SH-SY5Y (cell line): ENCODE results near the gene OR4S2.

Experiments used
- GATA2 ChIP-seq: IDR thresholded peaks from 2 replicates; pipeline ENCODE4 v1.6.1; 2011; ENCODE audit warnings: mild to moderate bottlenecking, low read depth, low read length
- GATA3 ChIP-seq: IDR thresholded peaks from 2 replicates; pipeline ENCODE4 v1.6.1; 2011; ENCODE audit warnings: low read depth, mild to moderate bottlenecking, low read length, moderate library complexity

DNA sequence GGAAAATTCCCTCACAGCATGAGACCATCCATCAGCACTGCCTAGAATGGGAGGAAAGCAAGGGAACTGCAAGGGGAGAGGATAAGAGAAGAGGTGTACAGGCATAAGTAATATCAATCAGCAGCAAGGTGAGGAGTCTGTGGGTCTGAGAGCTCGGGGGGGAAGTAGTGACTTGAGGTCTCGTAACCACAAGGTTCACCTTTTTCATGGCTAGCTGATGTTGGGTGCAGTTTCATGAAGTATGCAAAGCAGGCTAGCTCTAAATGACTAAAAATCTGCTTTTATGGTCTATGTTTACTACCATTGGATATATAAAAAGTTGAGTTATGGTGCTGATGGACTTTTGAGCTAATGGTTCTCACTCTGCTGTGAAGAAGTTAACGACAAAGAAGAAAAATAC lies 49.7 kb downstream of the OR4S2 start:
- no peak for TF ChIP-seq GATA2
- no peak for TF ChIP-seq GATA3
